Activated T-cell treated with anti-CD3 and anti-CD28 coated beads for 24 hours (primary cell): ENCODE measurements around the gene DNAJC5.
"Not testable (repeated sequence)": the region's sequence is repeated elsewhere in the genome, so short reads cannot be mapped to it uniquely, and the experiment has no call there.

Experiments
- DNase-seq: peaks from one replicate; pipeline ENCODE4 v3.0.0-alpha.2; 2020; ENCODE audit warnings: low read depth

The DNAJC5 gene

DNA sequence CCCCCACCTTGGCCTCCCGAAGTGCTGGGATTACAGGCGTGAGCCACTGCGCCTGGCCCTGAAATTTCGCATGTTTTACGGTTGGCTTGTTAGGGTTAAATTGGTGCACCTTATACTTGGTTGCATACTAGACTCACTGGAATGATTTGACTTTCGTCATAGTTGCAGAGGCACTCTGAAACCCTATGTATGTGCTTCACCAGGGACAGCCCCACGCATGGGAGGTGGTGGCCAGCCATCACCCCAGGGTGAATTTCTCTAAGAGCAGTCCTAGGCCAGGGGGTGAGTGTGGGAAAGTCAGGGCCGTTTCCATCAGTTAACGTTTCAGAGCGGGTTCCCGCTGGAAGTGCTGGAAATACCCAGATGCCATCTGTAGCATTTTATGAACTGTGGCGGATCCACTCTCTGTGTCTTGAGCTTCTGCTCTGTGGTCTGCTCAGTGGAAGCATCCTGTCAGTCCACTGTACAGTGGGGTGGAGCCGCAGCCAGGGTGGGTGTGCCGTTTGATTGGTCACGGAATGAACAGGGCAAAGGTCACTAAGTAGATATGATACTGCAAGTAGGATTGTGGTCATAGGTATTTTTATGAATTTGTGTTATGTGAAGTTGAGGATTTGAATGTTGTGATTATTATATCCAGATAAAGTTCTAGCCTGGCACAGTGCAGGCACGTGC lies 13.2 kb downstream of the DNAJC5 start:
- no peak for DNase-seq

DNA sequence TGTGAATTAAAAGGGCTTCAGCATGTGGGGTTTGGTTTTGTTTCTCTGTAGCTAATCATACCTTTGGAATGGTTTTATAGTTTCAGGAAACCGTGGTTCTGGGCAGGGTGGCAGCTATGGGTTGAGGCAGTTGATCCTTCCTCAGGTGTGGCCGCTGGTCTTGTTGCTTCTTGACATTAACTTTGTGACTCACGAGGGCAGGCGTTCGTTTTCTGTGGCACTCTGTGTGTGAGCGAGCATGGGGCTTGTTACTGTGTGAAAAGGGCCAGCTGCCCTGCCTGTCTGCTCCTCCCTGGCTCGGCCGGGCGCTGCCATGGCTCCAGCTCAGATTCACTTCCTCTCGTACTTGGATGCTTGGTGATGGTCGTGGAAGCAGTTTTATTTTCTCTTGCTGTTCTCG lies 16.2 kb downstream of the DNAJC5 start:
- DNase-seq: no peak

DNA sequence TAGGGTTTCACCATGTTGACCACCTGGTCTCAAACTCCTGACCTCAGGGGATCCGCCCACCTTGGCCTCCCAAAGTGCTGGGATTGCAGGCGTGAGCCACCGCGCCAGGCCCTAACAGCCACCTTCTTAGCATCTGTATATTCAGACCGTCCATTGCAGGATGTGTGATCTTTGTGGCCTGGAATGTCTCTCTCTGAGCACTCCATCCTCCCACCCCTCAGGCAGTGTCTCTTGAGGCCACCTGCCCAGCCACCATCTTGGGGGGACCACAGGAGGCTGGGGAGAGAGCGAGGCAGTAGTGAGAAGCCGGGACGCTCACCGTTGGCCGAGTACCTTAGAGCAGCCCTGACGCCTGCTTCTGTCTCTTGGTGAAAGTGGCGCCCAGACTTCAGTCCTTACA lies 18.8 kb downstream of the DNAJC5 start:
- DNase-seq: no peak

- no peak for DNase-seq
Measured at GRCh38 chr20:63915471-63915870, 20.5 kb downstream of the DNAJC5 start.

DNA sequence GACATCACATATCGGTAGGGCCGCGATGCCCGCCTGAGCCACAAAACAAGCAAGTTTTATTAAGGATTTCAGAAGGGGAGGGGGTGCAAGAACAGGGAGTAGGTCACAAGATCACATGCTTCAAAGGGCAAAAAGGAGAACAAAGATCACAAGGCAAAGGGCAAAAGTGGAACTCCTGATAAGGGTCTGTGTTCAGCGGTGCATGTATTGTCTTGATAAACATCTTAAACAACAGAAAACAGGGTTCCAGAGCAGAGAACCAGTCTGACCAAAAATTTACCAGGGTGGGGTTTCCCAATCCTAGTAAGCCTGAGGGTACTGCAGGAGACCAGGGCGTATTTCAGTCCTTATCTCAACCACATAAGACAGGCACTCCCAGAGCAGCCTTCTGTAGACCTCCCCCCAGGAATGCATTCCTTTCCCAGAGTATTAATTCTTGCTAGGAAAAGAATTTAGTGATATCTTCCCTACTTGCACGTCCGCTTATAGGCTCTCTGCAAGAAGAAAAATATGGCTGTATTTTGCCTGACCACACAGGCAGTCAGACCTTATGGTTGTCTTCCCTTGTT lies 21.5 kb downstream of the DNAJC5 start:
- DNase-seq: not testable (repeated sequence)

- DNase-seq: no peak
Measured at GRCh38 chr20:63917811-63918210, 22.9 kb downstream of the DNAJC5 start.

- no peak for DNase-seq
Measured at GRCh38 chr20:63919130-63919529, 24.2 kb downstream of the DNAJC5 start.

GRCh38 chr20:63920226-63920625 lies 25.3 kb downstream of the DNAJC5 start:
- no peak for DNase-seq

GRCh38 chr20:63923651-63924050 lies 28.7 kb downstream of the DNAJC5 start:
- DNase-seq: no peak

- DNase-seq: no peak
Measured at GRCh38 chr20:63924241-63924640, 29.3 kb downstream of the DNAJC5 start.

DNA sequence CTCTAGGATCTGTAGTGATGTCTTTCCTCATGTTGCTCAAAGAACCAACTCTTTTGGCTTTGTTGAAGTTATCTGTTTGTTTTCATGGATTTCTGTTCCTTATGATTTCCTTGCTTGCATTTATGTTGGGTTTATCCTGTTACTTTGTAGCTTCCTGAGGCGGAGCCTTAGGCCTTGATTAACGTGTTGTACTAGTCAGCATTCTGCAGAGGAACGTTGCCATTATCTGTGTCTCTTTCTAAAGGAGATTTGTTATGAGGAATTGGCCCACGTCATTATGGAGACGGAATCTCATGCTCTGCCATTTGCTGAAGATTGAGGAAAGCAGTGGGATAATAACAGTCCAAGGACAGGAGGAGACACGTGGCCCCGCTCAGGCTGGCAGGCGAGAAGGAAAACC lies 31.4 kb downstream of the DNAJC5 start:
- no peak for DNase-seq

- no peak for DNase-seq
Measured at GRCh38 chr20:63929071-63929470, 34.1 kb downstream of the DNAJC5 start.

- not testable (repeated sequence) for DNase-seq
Measured at GRCh38 chr20:63929473-63929883, 34.6 kb downstream of the DNAJC5 start.

- DNase-seq: no peak
Measured at GRCh38 chr20:63930971-63931553, 36.1 kb downstream of the DNAJC5 start.

DNA sequence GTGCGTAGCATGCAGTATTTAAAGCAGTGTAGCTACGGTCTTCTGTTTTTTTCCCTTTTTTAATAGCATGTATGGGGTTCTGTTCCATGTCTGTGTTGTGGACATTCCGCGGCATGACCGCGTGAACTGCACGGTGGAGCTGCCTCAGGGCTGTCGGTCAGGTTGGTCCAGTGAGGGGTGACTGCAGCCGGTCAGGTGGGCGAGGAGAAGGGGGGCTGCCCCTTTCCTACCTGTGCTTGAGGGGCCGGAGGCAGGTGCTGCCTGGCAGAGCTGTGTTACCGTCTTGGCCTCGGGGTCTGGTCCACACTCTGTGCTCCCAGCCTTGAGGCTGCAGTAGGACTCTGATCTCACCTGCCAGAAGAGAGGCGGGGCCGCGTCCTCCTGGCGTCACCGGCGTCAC lies 36.8 kb downstream of the DNAJC5 start:
- no peak for DNase-seq

DNA sequence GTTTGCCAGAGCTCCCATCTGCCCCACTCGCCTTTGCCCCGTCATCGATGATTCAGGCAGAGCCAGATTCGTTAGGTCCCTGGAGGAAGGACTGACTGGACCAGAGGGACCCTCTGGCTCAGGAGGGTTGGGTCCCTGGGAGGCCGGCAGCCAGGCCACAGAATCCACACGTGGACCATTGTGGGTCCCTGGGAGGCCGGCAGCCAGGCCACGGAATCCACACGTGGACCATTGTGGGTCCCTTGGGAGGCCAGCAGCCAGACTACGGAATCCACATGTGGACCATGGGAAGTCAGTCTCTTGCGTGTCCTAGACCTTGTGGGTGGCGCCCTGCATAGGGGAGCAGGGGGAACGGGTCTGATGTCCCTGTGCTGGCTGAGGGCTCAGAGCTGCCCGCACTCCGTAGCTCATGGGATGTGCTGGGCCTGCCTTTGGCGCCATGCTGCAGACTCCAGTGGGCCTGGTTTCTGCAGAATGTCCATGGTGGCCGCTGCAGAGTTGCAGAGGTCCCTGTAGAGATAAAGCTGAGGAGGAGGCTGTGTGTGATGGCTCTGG lies 37.8 kb downstream of the DNAJC5 start:
- no peak for DNase-seq

DNA sequence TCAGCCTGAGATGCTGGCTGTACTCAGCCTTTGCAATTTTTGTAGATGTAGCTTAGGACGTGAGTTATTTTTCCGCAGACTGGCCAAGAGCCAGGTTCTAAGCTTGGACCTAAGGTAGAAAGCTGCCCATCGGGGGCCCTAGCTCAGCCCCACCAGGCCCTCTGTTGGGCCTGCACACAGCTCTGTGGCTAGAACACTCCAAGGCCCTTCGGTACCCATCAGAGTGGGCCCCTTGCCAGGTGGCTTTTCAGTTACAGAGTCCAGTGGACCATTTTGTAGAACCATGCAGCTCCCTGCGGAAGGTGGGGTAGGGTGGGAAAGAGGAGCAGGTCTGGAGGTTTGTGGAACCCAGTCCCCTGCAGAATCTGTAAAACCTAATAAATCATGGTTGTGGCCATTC lies 38.7 kb downstream of the DNAJC5 start:
- no peak for DNase-seq

DNA sequence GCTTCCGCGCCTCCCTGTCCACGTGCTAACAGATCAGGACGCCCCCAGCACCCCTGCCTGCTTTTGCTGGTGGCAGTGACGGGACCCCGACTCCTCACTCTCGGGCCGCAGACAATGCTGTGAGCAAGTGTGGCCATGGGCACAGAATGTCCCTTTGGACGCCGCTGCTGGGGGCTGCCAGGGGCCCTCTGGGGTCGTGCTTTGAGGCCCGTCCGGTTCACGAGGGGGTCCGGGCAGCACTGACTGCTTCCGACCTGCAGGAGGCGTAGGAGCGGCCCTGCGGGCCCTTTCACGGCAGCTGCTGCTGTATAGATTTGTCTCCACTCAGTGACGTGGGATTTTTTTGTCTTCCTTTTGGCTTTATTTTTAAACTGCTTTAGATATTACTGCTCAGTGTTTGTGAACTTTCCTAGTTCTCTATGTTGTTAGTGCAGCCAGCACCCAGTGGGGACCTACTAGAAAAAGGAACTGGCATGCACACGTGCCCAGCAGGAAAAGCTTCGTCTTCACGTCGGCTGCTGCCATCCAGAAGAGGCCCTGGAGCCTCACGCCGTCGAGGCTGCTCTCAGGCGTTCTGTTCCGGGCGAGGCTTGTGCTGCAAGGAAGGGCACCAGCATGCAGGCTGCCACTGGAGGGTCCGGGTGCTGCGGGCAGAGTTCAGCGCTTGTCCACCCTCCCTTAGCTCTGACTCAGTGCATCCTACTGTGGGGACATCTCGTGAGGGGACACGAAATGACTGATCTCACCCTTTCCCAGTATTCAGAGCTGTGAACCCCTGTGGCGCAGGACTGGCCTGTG lies 39.5 kb downstream of the DNAJC5 start:
- DNase-seq: no peak

DNA sequence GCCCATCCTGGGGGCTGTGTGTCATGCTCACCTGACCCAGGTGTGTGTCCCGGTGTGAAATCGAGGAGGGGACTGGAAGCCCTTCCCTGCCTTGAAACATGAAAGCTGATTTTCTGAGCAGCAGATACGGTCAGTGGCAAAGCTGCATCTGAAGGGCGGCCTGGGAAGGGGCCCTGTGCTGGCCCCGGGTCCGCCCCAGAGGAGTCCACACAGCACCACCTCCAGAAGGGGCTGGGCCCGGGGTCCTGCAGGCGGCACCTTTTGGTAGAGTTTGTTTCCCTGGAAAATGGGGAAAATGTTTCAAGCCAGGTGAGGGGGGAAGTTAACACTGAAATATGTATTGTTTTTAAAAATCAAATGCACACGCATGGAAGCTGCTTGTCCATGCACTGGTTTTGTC lies 40.5 kb downstream of the DNAJC5 start:
- no peak for DNase-seq

GRCh38 chr20:63937596-63937995 lies 42.7 kb downstream of the DNAJC5 start:
- DNase-seq: no peak

DNA sequence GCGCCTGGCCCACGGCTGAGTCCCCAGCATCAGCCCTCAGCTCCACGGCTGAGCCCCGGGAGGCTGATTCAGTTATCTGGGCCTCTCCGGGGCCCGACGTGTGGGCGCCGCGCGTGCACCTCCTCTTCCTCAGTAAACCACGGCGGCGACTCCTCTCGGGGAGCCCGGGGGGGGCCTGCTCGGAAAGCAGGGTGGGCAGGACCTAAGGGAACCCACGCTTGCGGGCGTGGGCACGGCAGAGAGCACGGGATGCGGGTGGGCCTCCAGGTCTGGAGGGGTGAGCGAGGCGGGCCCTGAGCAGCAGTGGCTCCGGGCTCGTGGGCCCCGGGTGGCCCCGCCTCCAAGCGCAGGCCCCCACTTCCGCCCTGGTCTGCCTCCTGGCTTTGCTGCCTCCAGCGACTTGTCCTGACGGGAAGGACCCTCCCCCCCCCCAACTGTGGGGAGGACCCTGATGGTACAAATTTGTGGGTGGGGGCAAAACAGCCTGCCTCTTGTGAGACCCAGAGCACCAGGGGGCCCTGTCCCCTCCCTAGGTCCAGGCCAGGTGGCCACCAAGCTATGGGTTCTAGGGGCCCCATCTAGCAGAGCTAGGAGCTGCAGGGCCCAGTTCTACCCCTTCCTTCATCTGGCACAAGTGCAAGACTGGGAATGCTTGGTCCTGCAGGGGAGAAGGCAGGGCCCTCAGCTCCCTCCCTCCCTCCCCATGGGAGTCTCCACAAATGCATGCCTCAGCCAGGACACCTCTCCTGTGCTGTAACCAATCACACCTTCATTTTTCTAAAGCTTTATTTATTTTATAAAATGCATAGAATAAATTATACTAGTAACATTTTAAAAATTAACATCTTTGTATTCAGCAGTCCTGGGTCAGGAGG lies 44.4 kb downstream of the DNAJC5 start:
- DNase-seq: no peak

DNA sequence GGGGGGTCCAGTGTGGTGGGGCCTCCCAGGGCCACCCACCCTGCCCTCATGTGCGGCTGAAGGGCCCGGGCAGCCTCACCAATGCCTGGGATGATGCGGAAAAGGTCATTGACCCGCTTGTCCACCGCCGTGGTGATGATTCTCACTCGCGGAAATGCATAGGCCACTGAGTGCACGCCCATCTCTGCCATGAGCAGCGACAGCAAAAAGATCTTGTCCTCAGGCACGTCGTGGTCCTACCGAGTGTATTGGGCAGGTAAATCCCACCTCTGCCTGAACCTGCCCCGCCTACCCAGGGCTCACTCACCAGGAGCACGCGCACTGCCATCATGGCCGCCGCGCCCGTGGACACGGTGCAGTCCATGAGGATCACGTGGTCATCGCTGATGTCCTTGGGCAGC lies 45.1 kb downstream of the DNAJC5 start:
- DNase-seq: no peak
